NCI-H1092 treated with DMSO at 0.1 percent for 48 hours (cell line): ENCODE results near the gene PRKD1.
"Not testable (repeated sequence)": the region's sequence is repeated elsewhere in the genome, so short reads cannot be mapped to it uniquely, and the experiment has no call there.

Source experiments
- DNase-seq: peaks from one replicate; lab custom pipeline; 2025; lab: John Stamatoyannopoulos, UW

Gene PRKD1

GRCh38 chr14:29900609-29901350, 26.9 kb downstream of the PRKD1 start:
- no peak for DNase-seq

- DNase-seq: no peak
These were observed 29.2 kb downstream of the PRKD1 start for GRCh38 chr14:29898470-29898869.

- DNase-seq: peak; percentile 36
These were observed 30.5 kb downstream of the PRKD1 start for GRCh38 chr14:29897181-29897580.

- peak; percentile 72 for DNase-seq
These were observed 31.3 kb downstream of the PRKD1 start for GRCh38 chr14:29896354-29896821.

GRCh38 chr14:29895591-29896083, 32.0 kb downstream of the PRKD1 start:
- peak; percentile 62 for DNase-seq

GRCh38 chr14:29893989-29894388, 33.7 kb downstream of the PRKD1 start:
- DNase-seq: no peak

- no peak for DNase-seq
These were observed 35.3 kb downstream of the PRKD1 start for GRCh38 chr14:29892327-29892726.

- no peak for DNase-seq
These were observed 41.7 kb downstream of the PRKD1 start for GRCh38 chr14:29885988-29886387.

GRCh38 chr14:29868000-29868399, 59.6 kb downstream of the PRKD1 start:
- DNase-seq: peak; percentile 63

- peak; percentile 65 for DNase-seq
These were observed 62.3 kb downstream of the PRKD1 start for GRCh38 chr14:29865299-29865698.

GRCh38 chr14:29861996-29862395, 65.7 kb downstream of the PRKD1 start:
- DNase-seq: no peak

- DNase-seq: no peak
These were observed 69.3 kb downstream of the PRKD1 start for GRCh38 chr14:29858299-29858698.

GRCh38 chr14:29857551-29857950, 70.1 kb downstream of the PRKD1 start:
- DNase-seq: no peak

- DNase-seq: no peak
These were observed 71.1 kb downstream of the PRKD1 start for GRCh38 chr14:29856516-29856915.

- DNase-seq: not testable (repeated sequence)
These were observed 74.0 kb downstream of the PRKD1 start for GRCh38 chr14:29853691-29854090.

- DNase-seq: no peak
These were observed 74.4 kb downstream of the PRKD1 start for GRCh38 chr14:29853272-29853671.

GRCh38 chr14:29851397-29851796, 76.2 kb downstream of the PRKD1 start:
- no peak for DNase-seq

GRCh38 chr14:29847056-29847380, 80.6 kb downstream of the PRKD1 start:
- no peak for DNase-seq

- peak; percentile 34 for DNase-seq
These were observed 81.2 kb downstream of the PRKD1 start for GRCh38 chr14:29846339-29847055.

GRCh38 chr14:29843981-29844380, 83.7 kb downstream of the PRKD1 start:
- DNase-seq: no peak

- no peak for DNase-seq
These were observed 85.4 kb downstream of the PRKD1 start for GRCh38 chr14:29842228-29842627.

- DNase-seq: not testable (repeated sequence)
These were observed 87.2 kb downstream of the PRKD1 start for GRCh38 chr14:29840369-29840892.

- DNase-seq: not testable (repeated sequence)
These were observed 88.0 kb downstream of the PRKD1 start for GRCh38 chr14:29839691-29840090.
